SK-N-MC (cell line): ENCODE measurements around the gene PSTPIP1.

Experiments used
- DNase-seq: peaks from one replicate; pipeline ENCODE4 v3.0.0-alpha.2; 2011; ENCODE audit warnings: low read depth, low spot score
- H3K27ac ChIP-seq: fragments of 200-600 bp; sonication (generic); 2 replicates; pipeline ENCODE4 v1.5.1; 2016; ENCODE audit warnings: mixed run types
- H3K36me3 ChIP-seq: fragments of 200-600 bp; sonication (generic); 2 replicates; pipeline ENCODE4 v1.6.1; 2017; ENCODE audit warnings: antibody characterized with exemption, low read length, mixed read lengths; ENCODE audit not compliant: insufficient read depth
- H3K4me3 ChIP-seq: fragments of 200-600 bp; sonication (generic); 2 replicates; pipeline ENCODE4 v1.5.1; 2016
- H3K9ac ChIP-seq: fragments of 200-600 bp; sonication (generic); 2 replicates; pipeline ENCODE4 v1.8.0; 2017; ENCODE audit warnings: mixed run types, mixed read lengths; ENCODE audit not compliant: insufficient read length
- H3K9me3 ChIP-seq: fragments of 200-600 bp; sonication (generic); 2 replicates; pipeline ENCODE4 v1.6.1; 2017; ENCODE audit warnings: low read depth, mild to moderate bottlenecking, antibody characterized with exemption, low read length, moderate library complexity, mixed read lengths
- EZH2 ChIP-seq: fragments of 200-600 bp; sonication (generic); IDR thresholded peaks from one replicate; pipeline ENCODE4 v1.6.1; 2017; ENCODE audit warnings: antibody characterized with exemption
- FOXP2 ChIP-seq: optimal IDR thresholded peaks from 2 replicates; pipeline ENCODE3; 2011; ENCODE audit warnings: mild to moderate bottlenecking, moderate library complexity; ENCODE audit not compliant: insufficient read depth; ENCODE audit errors: extremely low read length, control extremely low read depth
- POLR2AphosphoS5 ChIP-seq: IDR thresholded peaks from 2 replicates; pipeline ENCODE4 v1.6.1; 2012; ENCODE audit warnings: mild to moderate bottlenecking, low read depth, low read length, borderline replicate concordance

Gene PSTPIP1

GRCh38 chr15:77071305-77072223 is 76.6 kb downstream of the PSTPIP1 start:
- Histone ChIP-seq H3K27ac (no peak overlapping the region), H3K9ac (peak overlapping the region; percentile 43), H3K36me3 (peaks cover 13% of the 10 kb centered on the region), H3K4me3 (peak overlapping the region; percentile 96), H3K9me3 (no peaks in the 10 kb centered on the region)
- DNase-seq = no peak
- no peak for TF ChIP-seq EZH2
- no peak for TF ChIP-seq POLR2AphosphoS5
- no peak for TF ChIP-seq FOXP2

- no peak for DNase-seq
- Histone ChIP-seq H3K9ac (no peak overlapping the region), H3K4me3 (no peak overlapping the region), H3K9me3 (no peaks in the 10 kb centered on the region), H3K27ac (no peak overlapping the region), H3K36me3 (no peaks in the 10 kb centered on the region)
- no peak for TF ChIP-seq POLR2AphosphoS5
Measured at GRCh38 chr15:77074350-77074749, 79.4 kb downstream of the PSTPIP1 start.

GRCh38 chr15:77075528-77075927 is 80.6 kb downstream of the PSTPIP1 start:
- Histone ChIP-seq H3K36me3 (no peaks in the 10 kb centered on the region), H3K27ac (no peak overlapping the region), H3K4me3 (no peak overlapping the region), H3K9ac (no peak overlapping the region), H3K9me3 (no peaks in the 10 kb centered on the region)
- no peak for DNase-seq
- no peak for TF ChIP-seq POLR2AphosphoS5
- no peak for TF ChIP-seq EZH2
- TF ChIP-seq FOXP2 = no peak

GRCh38 chr15:77076323-77076915 is 81.5 kb downstream of the PSTPIP1 start:
- Histone ChIP-seq H3K27ac (no peak overlapping the region), H3K9me3 (no peaks in the 10 kb centered on the region), H3K36me3 (no peaks in the 10 kb centered on the region), H3K9ac (no peak overlapping the region), H3K4me3 (no peak overlapping the region)
- DNase-seq = no peak
- no peak for TF ChIP-seq FOXP2
- TF ChIP-seq POLR2AphosphoS5 = no peak
- no peak for TF ChIP-seq EZH2

- no peak overlapping the region for H3K9ac ChIP-seq
- no peak for TF ChIP-seq EZH2
- no peak for TF ChIP-seq POLR2AphosphoS5
- TF ChIP-seq FOXP2 = no peak
- no peak overlapping the region for H3K27ac ChIP-seq
- no peaks in the 10 kb centered on the region for H3K36me3 ChIP-seq
- H3K4me3 ChIP-seq = no peak overlapping the region
- no peaks in the 10 kb centered on the region for H3K9me3 ChIP-seq
- no peak for DNase-seq
Measured at GRCh38 chr15:77081971-77082370, 87.0 kb downstream of the PSTPIP1 start.

- no peaks in the 10 kb centered on the region for H3K9me3 ChIP-seq
- no peaks in the 10 kb centered on the region for H3K36me3 ChIP-seq
- H3K4me3 ChIP-seq = peak overlapping the region; percentile 68
- H3K27ac ChIP-seq = no peak overlapping the region
- TF ChIP-seq POLR2AphosphoS5 = peak; percentile 27; the same call in 1 of the 2 replicates
- TF ChIP-seq EZH2 = no peak
- no peak overlapping the region for H3K9ac ChIP-seq
- DNase-seq = no peak
Measured at GRCh38 chr15:77083381-77084160, 88.6 kb downstream of the PSTPIP1 start.

GRCh38 chr15:77084436-77084835 is 89.5 kb downstream of the PSTPIP1 start:
- Histone ChIP-seq H3K36me3 (no peaks in the 10 kb centered on the region), H3K9ac (no peak overlapping the region), H3K9me3 (no peaks in the 10 kb centered on the region), H3K4me3 (no peak overlapping the region), H3K27ac (no peak overlapping the region)
- no peak for TF ChIP-seq POLR2AphosphoS5
- no peak for TF ChIP-seq FOXP2
- no peak for TF ChIP-seq EZH2
- DNase-seq = no peak

GRCh38 chr15:77085297-77085696 is 90.4 kb downstream of the PSTPIP1 start:
- no peaks in the 10 kb centered on the region for H3K9me3 ChIP-seq
- H3K4me3 ChIP-seq = no peak overlapping the region
- H3K36me3 ChIP-seq = no peaks in the 10 kb centered on the region
- DNase-seq = no peak
- TF ChIP-seq POLR2AphosphoS5 = no peak
- no peak for TF ChIP-seq EZH2
- TF ChIP-seq FOXP2 = no peak
- no peak overlapping the region for H3K9ac ChIP-seq
- H3K27ac ChIP-seq = no peak overlapping the region
